NCI-H82 treated with DMSO at 0.1 percent for 48 hours (cell line): ENCODE measurements around the gene TRAPPC3L.
"Not testable (repeated sequence)": the region's sequence is repeated elsewhere in the genome, so short reads cannot be mapped to it uniquely, and the experiment has no call there.

Source experiments
- DNase-seq: peaks from one replicate; lab custom pipeline; 2025; ENCODE audit not compliant: unreplicated experiment; lab: John Stamatoyannopoulos, UW

Gene TRAPPC3L

DNA sequence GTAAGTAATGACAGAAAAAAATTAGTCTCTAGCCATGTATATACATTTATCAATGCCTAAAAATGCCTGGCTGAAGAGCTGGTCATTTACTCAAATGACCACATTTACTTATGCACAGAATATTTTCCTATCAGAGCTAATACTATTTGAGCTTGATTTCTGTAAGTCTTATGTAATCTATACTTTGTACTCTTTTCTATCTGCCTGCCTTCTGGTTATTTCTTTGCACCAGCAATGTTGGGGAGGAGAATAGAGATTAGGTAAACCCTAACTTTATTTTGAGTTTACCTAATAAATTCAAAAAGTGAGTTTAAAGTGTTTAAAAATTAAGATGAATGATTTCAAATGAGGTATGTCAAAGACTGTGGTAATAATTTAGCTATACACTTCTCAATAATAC is 30.3 kb downstream of the TRAPPC3L start:
- DNase-seq: no peak

DNA sequence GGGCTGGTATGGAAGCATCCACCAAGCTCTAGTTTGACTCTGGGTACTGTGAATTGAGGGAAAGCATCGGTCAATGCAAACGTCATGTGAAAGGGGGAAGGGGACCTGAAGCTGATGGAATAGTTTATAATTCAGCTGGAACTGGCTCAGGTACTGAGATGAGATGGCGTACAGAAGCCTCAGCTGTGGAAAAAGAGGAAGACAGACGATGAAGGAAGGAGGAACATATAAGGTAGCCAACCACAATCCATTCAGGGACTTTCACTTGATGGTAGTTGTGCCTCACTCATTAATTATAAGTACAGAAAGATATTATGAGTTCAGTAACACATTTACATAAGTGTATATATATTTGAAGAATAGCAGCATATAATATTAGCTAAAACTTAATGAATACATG is 31.4 kb downstream of the TRAPPC3L start:
- DNase-seq: no peak

DNA sequence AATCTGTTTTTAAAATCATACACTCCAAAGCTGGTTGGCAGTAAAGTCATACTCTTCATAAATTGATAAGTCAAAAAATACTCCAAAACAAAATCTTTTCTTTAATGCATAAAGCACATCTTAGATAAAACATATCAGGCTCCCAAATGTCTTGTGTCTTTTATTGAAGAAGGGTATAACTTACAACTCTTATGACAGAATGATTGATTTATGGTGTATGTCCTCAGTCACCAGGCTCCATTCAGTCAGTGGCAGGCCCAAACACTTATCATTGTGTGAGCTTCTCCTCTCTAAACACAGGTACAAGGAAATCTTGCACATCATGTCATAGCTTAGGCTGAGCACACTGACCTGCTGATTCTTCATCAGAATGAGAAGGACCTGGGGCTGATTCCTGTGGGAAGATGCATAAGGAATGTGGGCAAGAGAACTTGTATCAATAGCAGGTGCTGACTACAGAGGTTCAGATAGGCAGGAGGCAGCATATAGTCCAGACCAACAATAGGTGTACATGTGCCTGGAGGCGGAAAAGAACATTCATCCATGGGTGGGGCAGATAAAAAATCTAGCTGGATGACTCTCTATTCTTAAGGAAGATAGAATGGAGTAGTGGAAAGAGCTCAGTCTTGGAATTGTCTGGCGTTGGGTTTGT is 32.1 kb downstream of the TRAPPC3L start:
- DNase-seq: no peak

DNA sequence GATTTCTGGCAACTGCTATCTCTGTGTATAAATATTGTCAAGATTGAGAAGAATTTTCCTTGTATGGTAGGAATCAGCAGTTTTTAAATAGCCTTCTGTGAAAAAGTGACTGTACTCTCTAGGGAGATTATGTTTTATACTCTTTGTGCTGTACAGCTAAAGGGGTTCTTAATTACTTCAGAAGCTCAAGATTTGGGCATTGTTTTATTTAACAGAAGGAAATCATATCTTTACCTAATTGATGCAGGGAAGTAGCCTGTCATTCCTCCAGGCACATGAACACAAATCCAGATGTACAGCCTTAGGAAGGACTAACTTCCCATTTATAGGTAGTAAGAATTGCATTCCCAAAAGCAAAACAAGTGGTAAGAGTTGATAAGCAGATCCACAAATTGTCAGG is 32.8 kb downstream of the TRAPPC3L start:
- no peak for DNase-seq

DNA sequence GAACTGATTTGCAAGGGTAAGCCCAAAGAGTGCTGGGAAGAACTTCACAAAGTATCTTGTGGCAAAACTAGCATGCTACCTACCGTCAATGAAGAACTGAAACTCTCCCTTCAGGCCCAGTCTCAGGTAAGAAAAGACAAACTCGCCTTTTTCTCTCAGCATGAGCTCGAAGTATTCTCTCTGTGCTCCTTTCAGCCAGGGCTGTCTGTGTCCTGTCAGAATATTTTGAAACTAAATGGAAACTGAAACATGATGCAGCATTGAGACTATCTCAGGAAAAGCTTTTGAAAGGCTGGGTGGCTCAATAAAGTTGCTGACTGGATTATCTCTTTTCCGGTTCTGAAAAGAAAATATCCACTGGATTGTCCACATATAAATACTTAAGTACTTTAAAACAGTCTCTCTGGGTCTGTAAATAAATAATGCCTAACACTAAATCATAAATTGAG is 33.3 kb downstream of the TRAPPC3L start:
- no peak for DNase-seq

DNA sequence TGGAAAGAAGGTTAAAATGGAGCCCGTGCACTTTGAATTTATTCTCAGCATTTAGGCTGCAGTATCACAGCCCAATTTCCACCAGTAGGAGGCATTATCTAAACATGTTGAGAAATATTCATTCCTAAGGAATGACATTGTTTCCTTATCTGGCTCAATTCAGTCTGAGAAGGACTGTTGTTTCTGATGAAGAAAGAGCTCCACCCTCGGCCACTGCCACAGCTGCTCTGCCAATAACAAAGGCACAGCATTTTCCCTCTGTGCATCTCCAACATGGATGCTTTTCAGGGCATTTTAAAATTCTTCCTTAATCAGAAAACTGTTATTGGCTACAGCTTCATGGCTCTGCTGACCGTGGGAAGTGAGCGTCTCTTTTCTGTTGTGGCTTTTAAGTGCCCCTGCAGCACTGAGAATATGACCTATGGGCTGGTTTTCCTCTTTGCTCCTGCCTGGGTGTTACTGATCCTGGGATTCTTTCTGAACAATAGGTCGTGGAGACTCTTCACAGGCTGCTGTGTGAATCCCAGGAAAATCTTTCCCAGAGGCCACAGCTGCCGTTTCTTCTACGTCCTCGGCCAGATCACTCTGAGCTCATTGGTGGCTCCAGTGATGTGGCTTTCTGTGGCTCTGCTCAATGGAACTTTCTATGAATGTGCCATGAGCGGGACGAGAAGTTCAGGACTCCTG is 33.9 kb downstream of the TRAPPC3L start, which contains the start of gene CALHM5:
Gene CALHM5, plus strand, starts transcription at position 216 of the 687 bp plus-strand sequence. Its CDS starts 58 bp downstream, at position 274.
- no peak for DNase-seq

DNA sequence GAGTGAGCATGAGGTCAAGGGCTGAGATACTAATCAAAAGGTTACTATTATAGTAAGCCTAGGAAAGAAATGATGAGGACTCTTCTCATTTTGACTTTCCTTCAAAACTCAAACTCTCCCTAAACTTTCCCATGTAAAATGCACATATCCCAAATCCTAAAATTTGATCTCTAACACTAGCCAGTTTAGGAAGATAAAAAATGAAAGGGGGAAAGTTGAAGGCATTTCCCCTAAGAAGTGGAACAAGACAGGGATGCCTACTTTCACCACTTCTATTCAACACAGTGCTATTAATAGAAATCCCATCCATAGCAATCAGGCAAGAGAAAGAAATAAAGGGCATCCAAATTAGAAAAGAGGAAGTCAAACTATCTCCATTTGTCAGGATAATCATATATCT is 37.0 kb downstream of the TRAPPC3L start:
- no peak for DNase-seq

DNA sequence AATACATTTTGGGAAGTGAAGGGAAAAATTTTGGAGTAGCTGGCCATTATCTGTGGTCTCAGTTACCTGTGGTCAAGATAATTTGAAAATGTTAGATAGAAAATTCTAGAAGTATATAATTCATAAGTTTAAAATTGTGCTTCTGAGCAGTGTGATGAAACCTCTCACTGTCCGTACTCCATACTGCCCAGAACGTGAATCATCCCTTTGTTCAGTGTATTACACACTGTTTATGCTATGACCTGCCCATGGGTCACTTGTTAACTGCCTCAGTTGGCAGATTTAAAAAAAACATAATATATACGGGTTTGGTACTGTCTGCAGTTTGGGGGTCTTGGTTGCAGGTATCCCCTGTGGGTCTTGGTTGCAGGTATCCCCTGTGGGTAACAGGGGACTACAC is 38.2 kb downstream of the TRAPPC3L start:
- DNase-seq: no peak

DNA sequence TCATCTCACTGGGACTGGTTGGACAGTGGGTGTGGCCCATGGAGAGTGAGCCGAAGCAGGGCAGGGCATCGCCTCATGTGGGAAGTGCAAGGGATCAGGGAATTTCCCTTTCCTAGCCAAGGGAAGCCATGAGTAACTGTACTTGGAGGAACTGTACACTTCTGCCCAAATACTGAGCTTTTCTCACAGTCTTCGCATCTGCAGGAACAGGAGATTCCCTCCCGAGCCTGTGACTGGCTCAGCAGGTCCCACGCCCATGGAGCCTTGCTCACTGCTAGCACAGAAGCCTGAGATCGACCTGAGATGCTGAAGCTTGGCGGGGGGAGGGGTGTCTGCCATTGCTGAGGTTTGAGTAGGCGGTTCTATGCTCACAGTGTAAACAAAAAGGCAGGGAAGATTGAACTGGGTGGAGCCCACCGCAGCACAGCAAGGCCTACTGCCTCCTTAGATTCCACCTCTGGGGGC is 44.5 kb downstream of the TRAPPC3L start:
- DNase-seq: no peak

DNA sequence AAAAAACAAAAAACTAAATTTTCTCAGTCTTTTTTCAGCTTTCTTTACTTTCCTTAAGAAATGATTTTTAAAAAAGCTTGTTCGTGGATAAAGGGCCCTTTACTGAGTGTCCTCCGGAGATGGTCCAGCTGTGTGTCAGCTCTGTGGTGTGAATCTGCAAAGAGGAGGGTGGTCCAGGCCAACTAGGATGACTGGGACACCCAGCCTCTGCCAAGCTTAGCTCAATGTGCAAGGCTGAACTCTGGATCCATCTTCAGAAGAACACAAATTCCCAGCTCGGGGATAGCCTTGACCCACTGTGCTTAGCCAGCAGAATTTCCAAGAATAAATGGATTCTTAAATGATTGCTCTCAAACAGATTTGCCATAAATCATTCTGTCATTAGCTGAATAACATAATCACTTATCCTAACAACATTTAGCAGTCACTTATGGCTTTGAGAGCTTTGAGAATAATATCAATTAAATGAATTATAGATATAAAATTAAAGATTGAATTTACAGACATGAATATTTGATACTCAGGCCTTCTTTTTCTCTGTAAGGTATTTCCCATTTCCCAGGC is 48.3 kb downstream of the TRAPPC3L start:
- no peak for DNase-seq

DNA sequence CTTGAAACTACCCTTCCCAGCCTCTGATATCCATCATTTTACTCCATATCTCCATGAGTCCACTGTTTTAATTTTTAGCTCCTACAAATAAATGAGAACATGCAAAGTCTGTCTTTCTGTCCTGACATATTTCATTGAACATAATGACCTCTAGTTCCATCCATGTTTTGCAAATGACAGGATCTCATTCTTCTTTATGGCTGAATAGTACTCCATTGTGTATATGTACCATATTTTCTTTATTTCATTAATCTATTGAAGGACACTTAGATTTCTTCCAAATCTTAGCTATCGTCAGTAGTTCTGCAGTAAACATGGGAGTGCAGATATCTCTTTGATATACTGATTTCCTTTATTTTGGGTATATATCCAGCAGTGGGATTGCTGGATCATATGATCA is 50.3 kb downstream of the TRAPPC3L start:
- not testable (repeated sequence) for DNase-seq

DNA sequence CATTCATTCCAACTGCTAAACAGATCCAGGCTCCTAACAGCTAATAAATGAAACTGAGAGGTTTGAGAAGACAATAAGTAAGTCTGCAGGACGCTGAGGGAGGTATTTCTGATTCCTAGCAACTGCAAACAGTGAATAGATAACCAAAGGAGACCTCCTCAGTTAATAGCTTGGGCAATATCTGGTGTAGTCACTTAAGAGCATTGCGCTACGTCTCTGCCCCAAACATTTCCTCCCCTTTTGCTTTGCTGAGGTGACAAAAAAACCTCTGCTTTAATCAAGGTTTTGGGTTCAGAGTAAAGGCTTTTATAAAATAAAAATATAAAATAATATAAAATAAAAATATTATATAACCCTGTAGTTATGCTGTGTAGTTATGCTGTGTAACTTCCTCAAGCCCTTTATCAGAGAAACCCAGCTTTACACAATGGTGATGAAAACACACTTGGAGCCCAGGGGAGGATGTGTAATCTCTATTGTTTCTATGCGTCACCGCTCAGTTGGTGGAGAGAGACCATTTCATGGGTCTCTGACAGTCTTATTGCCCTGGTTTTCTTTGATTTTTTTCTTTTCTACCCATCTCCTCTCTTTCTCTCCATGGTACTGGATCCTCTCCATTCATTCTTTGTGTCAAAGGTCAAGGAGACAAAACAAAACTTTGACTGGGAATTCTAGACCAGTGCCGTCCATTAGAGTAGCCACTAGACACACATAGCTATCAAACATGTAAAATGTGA is 53.0 kb downstream of the TRAPPC3L start:
- DNase-seq: no peak

DNA sequence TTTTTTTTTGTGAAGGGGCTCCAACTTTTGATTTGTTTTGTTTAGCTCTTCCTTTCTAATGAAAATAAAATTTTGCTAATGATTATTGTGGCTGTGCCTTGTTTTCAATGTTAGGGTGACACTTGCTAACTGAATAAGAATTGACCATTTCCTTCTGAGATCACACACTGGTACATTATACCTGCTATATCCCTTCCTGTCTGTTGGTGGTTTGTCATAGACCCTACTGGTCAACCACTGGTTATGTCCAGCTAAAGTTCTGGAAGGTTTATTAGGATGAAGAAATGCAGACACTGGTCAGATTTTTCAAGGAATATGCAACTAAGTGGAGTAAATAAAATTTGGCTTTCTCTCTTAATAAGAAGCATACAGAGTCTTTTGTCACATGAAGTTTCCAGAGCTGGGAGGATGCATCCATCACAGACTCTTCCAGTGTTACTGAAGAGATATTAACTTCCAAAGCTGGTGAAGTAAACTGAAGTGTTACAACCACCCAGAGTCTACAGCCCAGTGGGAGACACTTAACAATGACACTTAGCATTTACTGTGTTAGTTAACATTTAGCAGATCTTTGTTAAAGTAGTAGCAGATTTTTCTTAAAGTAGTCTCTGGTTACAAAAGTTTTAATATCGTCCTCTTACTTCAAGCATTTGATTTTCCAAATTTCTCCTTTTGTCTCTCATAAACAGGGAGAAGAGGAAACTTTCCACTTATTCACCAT is 53.7 kb downstream of the TRAPPC3L start:
- DNase-seq: no peak

DNA sequence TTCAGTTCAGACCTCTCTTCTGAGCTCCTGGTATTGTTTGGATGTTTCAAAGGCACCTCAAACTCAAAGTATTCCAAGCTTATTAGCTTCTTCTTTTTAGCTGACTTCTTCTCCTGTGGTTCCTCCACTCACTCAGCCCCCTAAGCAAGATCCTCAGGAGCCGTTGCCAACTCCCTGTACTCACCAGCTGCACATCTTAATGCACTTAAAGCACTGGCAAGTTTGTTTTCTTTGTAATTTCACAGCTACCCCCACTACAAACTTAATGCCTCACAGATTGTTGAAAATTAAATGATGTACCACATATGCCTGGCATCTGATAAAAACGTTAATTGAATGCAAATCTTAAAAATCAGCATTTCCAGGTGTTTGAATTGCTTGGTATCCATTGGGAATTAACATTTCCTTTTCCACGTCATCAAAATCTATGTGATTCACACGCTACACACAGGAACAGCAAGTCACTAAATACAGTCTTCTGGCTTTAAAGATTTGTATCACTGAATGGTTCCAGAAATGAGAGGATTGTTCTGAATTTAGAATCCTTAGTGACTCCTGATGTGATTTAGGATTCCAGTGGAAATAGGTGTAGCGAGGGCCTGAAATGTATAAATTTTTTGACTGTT is 59.8 kb downstream of the TRAPPC3L start:
- DNase-seq: no peak

DNA sequence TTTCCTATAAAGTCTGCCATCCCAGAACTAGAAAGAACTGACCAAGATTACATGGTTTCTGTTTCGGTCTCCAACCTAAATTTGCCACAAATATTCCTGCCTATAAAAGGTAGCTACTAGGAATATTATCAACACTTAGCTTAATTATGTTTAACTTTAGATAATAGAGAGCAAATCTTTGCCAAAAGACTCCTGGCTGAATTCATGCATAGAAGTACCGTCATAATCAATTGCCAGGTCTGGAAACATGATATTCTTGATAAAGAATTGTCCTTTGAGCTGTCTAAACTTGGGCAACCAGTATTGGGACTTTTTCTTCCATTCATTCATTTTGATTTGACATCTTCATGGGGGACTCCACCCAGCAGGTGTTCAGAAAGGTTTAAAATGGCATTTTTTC is 61.9 kb downstream of the TRAPPC3L start:
- no peak for DNase-seq

DNA sequence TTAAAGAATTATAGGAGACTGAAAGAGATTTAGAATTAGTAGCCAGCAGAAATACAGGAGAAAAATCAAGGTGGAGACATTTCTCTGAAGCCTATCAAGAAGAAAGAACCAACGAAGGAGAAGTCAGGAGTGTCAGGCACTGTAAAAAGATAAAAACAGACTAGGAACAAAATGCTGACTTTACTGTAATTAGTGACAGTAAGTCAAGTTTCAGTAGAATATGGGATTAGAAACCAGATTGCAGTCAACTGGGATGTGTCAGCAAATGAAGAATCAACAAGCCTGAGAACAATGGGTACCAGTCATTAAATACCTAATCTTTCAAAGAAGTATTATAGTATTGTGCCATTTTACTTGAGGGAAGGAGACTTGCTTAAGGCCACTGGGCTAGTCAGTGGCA is 62.7 kb downstream of the TRAPPC3L start:
- DNase-seq: no peak

DNA sequence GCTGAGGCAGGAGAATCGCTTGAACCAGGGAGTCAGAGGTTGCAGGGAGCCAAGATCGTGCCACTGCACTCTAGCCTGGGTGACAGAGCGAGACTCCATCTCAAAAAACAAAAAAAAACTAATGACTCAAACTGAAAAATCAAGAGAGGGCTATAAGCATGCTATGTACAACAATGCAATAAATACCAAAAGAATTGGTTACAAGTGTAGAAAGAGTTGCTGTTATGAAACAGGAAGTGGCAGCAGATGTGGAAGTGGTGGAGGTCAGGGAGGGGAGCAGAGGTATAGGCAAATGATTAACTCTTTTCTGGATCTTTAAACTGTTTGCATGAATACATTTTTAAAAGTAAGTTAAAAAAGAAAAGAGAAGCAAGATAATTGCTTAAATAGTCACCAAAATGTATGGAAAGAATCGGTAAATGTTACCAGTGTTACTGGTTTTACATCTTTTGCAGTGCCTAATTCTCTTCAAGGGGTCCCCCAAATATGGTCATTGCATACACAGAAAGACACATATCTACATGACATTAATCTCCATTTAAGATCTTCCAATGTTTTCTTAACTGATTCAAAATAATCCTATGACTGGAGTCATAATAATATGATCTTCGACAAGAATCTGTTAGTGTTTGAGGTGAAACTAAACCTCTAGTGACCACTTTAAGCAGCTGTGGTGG is 69.3 kb downstream of the TRAPPC3L start:
- no peak for DNase-seq

DNA sequence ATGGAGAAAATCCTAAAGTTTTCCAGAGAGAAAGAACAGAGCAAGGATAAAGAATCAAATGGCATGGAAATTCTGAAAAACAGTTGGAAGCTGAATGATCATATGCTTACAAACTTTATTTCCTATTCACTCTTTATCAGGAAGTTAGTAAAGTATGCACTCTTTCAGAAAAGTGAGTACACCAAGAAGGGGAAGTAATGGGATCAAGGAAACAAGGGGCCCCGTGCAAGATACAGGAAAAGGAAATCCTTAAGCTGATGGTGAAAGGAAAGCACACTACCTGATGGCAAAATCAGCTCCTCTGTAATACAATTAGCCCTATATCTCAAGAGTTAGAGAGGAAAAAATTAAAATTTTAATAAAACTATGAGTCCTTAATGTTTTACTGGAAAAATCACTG is 70.3 kb downstream of the TRAPPC3L start:
- no peak for DNase-seq

DNA sequence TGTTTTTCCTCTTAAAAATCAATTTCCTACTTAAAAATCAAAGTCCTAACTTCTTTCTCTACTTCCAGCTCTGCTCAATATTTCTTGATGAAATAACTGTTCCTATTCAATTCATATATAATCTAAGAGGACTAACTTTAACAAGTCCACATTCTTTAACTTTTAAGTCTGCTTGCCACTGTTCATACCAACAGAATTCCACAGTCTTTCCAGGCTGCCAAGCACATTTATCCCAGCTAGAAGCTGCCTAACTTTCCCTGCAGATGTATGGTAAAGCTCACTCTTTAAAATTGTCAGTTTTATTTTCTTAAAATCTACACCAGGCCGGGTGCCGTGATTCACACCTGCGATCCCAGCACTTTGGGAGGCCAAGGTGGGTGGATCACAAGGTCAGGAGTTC is 72.8 kb downstream of the TRAPPC3L start:
- DNase-seq: no peak

DNA sequence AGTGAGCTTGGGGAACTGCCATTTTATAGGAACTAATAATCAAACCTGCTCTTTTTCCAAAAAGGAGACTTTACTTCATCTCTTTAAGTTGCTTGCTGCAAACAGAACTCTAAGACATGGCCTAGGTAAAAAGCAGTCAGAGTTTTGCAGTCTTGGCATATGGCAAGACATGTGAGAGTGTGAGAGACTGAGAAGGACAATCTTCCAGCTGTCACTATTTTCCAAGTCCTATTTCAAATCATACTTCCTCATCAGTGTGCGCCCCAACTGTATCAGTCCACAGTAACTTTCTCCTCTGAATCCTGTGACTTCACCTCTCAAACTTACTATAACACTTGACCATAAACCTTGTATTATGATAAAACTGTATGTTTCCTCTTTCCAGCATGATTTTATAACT is 74.0 kb downstream of the TRAPPC3L start:
- DNase-seq: no peak
